ENCODE results near the gene TMEM130.

TMEM130 gene

GRCh38 chr7:98869597-98870120 is at the start of gene TMEM130:
TSS of gene TMEM130 (minus strand) at chr7:98870014. CDS start at chr7:98869861, 153 bp downstream.
- FAIRE-seq = no peak

- FAIRE-seq = no peak
Observed at GRCh38 chr7:98917331-98917730, 47.5 kb upstream of the TMEM130 start.

DNA sequence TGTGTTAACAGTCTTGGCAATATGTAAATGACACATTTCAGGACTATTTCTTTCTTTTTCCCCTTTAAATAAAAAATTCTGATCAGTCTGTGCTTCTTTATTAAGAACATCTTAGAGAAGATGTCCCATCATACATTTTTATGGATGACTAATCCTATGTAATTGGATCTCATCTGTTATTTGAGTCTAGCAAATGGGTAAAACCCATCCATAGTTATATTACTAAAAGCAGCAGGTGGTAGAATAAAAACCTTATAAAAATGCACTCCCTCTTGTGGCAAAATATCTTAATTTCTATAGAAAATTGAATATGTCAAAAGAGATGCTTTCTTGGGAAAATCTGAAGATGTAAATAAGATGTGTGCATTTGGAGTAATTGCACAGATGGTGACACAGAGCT is 43.8 kb upstream of the TMEM130 start:
- FAIRE-seq = no peak

DNA sequence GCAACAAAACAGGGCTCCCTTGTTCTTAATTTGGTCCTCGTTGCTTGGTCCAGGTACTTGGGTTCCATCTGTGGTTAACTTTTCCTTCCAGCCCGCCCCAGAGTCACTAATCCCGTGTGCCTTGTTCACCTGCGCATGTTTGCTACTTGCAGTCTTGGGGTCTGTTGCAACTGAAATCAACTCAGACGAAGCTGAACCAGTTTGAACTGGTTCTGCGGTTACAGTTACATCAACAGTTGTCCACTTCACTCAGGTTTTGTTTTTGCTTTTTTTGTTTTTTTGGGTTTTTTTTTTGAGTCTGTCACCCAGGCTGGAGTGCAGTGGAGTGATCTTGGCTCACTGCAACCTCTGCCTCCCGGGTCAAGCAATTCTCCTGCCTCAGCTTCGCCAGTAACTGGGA is 43.2 kb upstream of the TMEM130 start:
- no peak for FAIRE-seq

DNA sequence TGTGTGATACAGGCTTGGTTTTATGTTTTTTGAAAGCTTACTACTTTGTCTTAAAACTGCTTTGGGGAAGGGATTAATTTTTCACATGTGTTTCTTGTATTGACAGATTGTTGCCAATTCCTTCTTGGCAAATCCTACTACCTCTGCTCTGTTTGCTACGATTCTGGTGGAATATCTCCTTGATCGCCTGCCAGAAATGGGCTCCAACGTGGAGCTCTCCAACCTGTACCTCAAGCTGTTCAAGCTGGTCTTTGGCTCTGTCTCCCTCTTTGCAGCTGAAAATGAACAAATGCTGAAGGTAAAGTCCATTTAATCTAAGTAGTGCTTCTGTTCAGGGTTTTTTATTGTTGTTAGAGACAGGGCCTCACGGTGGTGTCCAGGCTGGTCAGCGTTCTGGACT is 42.1 kb upstream of the TMEM130 start:
- no peak for FAIRE-seq

DNA sequence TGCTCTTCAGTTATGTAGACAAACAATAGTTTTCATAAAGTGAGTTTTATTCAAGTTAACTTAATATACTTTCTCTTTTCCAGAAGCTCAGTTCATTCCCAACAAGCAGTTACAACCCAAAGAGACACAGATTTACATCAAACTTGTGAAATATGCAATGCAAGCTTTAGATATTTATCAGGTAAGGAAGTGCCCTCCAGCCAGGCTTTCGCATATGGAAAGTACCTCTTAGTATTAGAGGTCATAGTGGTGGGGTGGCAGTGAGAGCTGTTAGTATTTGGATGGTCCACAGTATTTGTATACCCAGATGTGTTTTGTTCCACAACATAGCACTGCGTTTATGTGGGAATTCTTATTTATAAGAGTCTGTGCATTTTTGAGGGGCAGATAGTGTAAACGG is 40.6 kb upstream of the TMEM130 start:
- no peak for FAIRE-seq

DNA sequence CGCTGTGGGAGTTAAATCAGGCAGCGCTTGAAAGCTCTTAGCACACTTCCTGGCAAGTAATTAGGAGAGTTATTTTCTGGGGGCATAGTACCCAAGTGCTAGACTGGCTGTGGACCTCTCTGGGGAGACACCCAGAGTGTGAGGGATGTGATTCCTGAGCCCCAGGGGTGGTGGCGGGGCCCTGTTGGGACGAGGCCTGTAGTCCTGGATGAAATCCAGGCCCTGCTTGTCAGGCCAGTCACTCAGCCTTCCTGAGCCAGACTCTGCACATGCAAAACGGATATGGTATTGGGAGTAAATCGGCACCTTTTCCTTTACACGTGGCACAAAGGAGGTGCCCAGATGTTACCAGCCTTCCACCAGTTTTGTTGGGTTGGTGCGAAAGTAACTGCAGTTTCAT is 39.7 kb upstream of the TMEM130 start:
- no peak for FAIRE-seq

- no peak for FAIRE-seq
Observed at GRCh38 chr7:98908585-98908984, 38.8 kb upstream of the TMEM130 start.

- no peak for FAIRE-seq
Observed at GRCh38 chr7:98907570-98907969, 37.8 kb upstream of the TMEM130 start.

GRCh38 chr7:98903246-98903645 is 33.4 kb upstream of the TMEM130 start:
- FAIRE-seq = no peak

GRCh38 chr7:98902523-98902922 is 32.7 kb upstream of the TMEM130 start:
- no peak for FAIRE-seq

DNA sequence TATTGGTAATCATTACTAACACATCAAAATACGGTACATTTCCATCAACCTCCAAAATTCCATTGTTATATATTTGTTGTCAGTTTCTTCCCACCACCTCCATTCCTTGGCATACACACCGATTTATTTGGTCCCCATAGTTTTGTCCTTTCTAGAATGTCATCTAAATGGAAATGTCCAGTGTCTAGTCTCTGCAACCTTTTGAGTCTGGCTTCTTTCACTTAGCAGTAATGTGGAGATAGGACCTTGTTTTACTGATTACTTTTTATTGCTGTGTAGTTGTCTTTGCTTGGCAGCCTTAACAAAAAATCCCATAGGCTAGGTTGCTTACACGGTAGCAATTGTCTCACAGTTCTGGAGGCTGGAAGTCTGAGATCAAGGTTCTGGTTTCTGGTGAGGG is 31.0 kb upstream of the TMEM130 start:
- no peak for FAIRE-seq

DNA sequence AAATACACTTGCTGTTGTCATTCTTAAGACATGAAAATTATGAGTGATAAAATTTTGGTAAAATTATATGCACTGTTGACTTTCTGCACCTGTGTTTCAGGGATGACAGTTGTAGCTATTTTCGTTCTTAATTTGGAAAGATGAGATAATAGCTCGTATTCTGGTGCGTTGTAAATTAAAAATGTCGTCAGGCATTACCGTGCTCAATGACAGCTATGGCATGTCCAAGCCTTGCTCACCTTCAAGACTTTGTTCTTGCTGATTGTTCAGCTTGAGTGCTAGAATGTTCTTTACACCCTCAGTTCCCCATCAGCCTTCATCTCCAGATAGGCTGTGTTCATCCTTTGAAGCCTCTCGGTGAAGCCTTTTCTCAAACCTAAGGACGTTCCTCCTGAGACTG is 30.0 kb upstream of the TMEM130 start:
- FAIRE-seq = no peak

DNA sequence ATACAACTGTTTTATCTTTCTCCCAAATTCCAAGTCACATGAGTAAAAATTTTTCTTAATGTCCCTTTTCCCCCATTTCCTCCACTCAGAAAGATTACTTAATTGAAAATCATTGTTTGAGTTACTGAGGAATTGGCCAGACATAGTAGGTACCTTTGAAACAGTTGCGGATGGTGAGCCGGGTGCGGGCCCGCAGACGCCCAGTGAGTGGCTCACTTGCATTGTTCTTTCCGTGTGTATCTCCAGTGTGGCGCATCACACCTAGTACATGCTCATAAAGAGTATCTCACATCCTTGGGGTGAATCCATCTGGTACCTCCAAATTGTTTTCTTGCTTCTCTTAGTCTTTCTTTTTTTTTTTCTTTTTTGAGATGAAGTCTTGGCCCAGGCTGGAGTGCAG is 22.8 kb upstream of the TMEM130 start:
- no peak for FAIRE-seq

DNA sequence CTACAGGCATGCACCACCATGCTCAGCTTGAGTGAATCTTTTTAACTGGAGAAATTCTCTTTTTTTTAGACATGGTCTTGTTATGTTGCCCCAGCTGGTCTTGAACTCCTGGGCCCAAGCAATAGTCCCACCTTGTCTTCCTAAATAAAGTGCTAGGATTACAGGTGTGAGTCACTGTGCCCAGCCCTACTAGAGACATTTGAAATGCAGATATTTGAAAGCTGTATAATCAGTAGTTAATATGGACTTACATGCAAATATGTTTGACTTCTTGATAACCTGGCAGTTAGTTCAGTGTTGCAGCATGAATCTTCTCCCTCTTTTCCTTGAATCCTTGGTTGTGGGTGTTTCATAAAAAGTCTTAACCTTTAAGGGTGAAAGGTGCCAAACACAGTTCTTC is 17.2 kb upstream of the TMEM130 start:
- no peak for FAIRE-seq

- FAIRE-seq = no peak
Observed at GRCh38 chr7:98884416-98884815, 14.6 kb upstream of the TMEM130 start.

- no peak for FAIRE-seq
Observed at GRCh38 chr7:98881561-98882315, 11.9 kb upstream of the TMEM130 start.

DNA sequence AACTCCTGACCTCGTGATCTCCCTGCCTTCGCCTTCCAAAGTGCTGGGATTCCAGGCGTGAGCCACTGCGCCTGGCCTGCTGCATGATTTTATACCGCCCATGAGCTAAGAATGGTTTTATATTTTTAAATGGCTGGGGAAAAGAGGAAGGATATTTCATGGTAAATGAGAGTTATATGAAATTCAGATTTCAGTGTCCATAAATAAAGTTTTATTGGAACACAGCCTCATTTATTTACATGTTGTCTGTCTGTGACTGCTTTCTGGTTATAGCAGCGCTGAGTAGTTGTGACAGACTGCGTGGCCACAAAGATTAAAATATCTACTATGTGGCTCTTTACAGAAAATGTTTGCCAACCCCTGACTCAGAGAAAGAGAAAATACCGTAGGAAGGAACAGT is 10.7 kb upstream of the TMEM130 start:
- no peak for FAIRE-seq

- FAIRE-seq = no peak
Observed at GRCh38 chr7:98879979-98880315, 10.1 kb upstream of the TMEM130 start.

DNA sequence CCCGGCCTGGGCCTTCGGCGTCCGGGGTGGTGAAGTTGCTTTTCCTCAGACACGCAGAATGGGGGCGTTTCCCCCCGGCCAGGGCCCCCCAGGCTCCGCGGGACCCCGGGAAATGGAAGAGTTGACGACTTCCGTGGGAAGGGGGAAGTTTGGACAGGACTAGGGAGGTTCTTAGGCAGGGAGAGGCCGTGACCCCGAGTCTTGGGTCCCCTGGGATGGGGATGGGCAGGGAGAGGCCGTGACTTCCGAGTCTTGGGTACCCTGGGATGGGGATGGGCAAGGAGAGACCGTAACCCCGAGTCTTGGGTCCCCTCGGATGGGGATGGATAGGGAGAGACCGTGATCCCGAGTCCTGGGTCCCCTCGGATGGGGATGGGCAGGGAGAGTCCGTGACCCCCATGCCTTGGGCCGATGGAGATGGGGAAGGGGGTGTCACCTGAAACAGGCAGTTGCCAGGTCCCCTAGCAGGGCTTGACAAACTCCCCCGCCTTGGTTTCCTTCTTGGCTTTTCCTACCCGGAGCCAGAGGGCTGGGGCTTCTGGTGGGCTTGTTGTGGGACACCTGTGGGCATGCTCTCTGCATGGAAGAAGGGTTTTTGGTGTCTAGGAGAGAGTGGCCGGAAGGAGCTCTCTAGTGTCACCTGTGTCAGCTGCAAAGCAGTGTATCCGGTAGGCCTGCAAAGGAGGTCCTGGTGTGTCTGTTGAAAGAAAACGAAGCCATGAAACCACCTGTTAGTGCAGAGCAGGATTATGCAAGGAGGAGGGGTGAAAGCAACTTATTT is 9.6 kb upstream of the TMEM130 start:
- no peak for FAIRE-seq

DNA sequence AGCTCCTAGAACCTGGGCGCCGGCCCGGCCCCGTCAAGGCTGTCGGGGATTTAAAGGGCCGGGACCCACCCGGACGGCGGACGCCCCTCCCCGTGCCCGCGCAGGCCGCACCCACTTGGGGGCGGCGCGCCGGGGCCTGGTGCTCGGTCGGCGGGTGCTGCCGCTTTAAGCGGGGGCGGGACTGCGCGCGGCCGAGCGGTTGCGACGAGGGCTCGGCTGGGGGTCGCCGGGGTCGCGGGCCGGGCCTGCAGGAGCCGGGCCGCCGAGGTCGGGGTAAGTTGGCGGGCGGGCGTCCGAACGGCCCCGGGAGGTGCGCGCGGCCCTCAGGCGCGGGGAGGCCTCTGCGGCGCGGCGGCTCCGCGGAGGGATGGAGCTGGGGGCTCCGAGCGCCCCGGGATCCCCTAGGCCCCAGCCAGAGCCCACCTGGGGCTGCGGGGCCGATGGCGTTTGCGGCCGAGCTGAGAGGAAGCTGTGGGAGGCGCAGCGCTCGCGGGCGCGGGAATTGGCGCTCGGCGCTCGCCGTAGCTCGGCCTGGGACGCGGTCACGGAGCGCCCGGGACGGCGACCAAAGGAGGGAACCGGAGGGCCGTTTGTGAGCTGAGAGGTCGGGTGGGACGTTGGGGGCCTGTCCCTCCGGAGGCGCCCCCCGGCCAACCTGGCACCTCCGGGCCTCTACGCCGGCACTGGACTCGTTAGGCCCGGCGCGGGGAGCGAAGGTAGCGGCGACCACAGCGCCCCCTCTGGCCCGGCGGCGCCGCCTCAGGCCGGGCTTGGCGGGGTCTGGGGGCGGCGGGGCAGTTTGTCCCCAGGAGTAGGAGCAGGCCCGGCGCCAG is 8.8 kb upstream of the TMEM130 start, which contains the start of gene TRRAP:
TRRAP (plus strand) TSS at position 168 of the 833 bp plus-strand sequence. CDS start 2,619 bp downstream, outside the sequence.
- no peak for FAIRE-seq

DNA sequence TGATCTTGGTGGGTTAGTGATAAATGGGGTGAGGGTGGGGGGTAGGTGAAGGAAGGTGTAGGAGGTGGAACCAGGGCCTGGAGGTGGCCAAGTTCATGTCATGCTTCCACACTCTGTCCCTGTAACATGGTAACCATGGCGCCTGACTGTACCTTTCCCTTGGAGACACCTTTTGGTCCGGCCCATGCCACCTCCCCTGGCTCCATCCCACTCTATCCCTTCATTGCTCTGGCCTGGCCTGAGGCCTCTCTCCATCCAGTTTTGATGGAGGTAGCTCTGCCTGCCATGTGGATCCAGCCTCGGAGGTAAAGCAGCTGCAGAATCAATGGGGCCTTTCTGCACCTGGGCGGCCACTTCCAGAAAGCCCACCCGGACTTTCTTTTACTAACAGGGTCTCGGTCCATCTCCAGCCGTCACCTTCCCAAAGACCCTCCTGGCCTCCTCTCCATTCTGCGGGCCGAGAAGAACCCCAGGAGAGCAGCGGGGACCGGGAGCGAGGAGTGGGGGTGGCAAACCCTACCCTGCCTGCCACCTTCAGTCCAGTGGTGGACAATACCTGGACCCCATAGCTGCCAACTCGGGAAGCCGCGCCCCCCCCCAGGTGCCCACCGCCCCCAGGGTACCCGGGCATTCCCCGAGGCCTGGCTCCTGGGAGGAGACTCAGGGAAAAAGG is 8.0 kb upstream of the TMEM130 start:
- no peak for FAIRE-seq

- no peak for FAIRE-seq
Observed at GRCh38 chr7:98877146-98877545, 7.3 kb upstream of the TMEM130 start.
